ENCODE measurements around the gene PSME3IP1. TPM values are rescaled to one million over a fixed set of nuclear protein-coding genes. Genes with fewer than 3 reads are reported as not detected.

The PSME3IP1 gene
- total RNA-seq, 1 donor from 2014 or later, result 94.4 TPM

- peaks cover 11% of the 10 kb centered on the region for H3K36me3 Mint-ChIP-seq
- no peak overlapping the region for H3K27ac Mint-ChIP-seq
- no peaks in the 10 kb centered on the region for H3K9me3 Mint-ChIP-seq
- H3K4me3 Mint-ChIP-seq, result no peak overlapping the region
- no peak for DNase-seq (ENCODE audit: extremely low spot score, unreplicated experiment)
- H3K27me3 Mint-ChIP-seq, result no peaks in the 10 kb centered on the region
- TF ChIP-seq CTCF (conservative IDR thresholded peaks at IDR 0.05), result no peak
- H3K4me1 Mint-ChIP-seq (ENCODE audit: unreplicated experiment), result peaks cover 34% of the 10 kb centered on the region
Measured at GRCh38 chr16:57140931-57141668, 44.7 kb downstream of the PSME3IP1 start.

- Mint-ChIP-seq H3K4me1 (ENCODE audit: unreplicated experiment) (peaks cover 27% of the 10 kb centered on the region), H3K36me3 (peaks cover 7% of the 10 kb centered on the region), H3K4me3 (no peak overlapping the region), H3K9me3 (no peaks in the 10 kb centered on the region), H3K27ac (peak overlapping the region; percentile 76), H3K27me3 (no peaks in the 10 kb centered on the region)
- no peak for DNase-seq (ENCODE audit: extremely low spot score, unreplicated experiment)
- no peak for TF ChIP-seq CTCF (conservative IDR thresholded peaks at IDR 0.05)
Measured at GRCh38 chr16:57138281-57138935, 47.4 kb downstream of the PSME3IP1 start.

- H3K27ac Mint-ChIP-seq, result no peak overlapping the region
- no peak for TF ChIP-seq CTCF (conservative IDR thresholded peaks at IDR 0.05)
- peaks cover 27% of the 10 kb centered on the region for H3K4me1 Mint-ChIP-seq (ENCODE audit: unreplicated experiment)
- no peak for DNase-seq (ENCODE audit: extremely low spot score, unreplicated experiment)
- peaks cover 7% of the 10 kb centered on the region for H3K36me3 Mint-ChIP-seq
- H3K27me3 Mint-ChIP-seq, result no peaks in the 10 kb centered on the region
- H3K4me3 Mint-ChIP-seq, result no peak overlapping the region
- H3K9me3 Mint-ChIP-seq, result no peaks in the 10 kb centered on the region
Measured at GRCh38 chr16:57137566-57138273, 48.1 kb downstream of the PSME3IP1 start.

GRCh38 chr16:57137043-57137442 lies 48.8 kb downstream of the PSME3IP1 start:
- Mint-ChIP-seq H3K4me3 (no peak overlapping the region), H3K4me1 (ENCODE audit: unreplicated experiment) (peaks cover 25% of the 10 kb centered on the region), H3K9me3 (no peaks in the 10 kb centered on the region), H3K27ac (no peak overlapping the region), H3K27me3 (no peaks in the 10 kb centered on the region), H3K36me3 (peaks cover 7% of the 10 kb centered on the region)
- no peak for DNase-seq (ENCODE audit: extremely low spot score, unreplicated experiment)
- no peak for TF ChIP-seq CTCF (conservative IDR thresholded peaks at IDR 0.05)

- Mint-ChIP-seq H3K27me3 (no peaks in the 10 kb centered on the region), H3K9me3 (no peaks in the 10 kb centered on the region), H3K36me3 (peaks cover 7% of the 10 kb centered on the region), H3K4me3 (no peak overlapping the region), H3K4me1 (ENCODE audit: unreplicated experiment) (peaks cover 31% of the 10 kb centered on the region), H3K27ac (no peak overlapping the region)
- TF ChIP-seq CTCF (conservative IDR thresholded peaks at IDR 0.05), result no peak
- DNase-seq (ENCODE audit: extremely low spot score, unreplicated experiment), result no peak
Measured at GRCh38 chr16:57134982-57135381, 50.9 kb downstream of the PSME3IP1 start.

Measured in type B pancreatic cell (in vitro differentiated cells).